HG03139 (cell line): ENCODE data around the gene FRMD3.
"Not testable (repeated sequence)": the region's sequence is repeated elsewhere in the genome, so short reads cannot be mapped to it uniquely, and the experiment has no call there.

ENCODE experiments used
- ATAC-seq: cut with Tn5 transposase; IDR thresholded peaks from one replicate; pipeline ENCODE4 v1.9.1; 2021; ENCODE audit not compliant: unreplicated experiment

FRMD3 gene

GRCh38 chr9:83523684-83524083 is 14.5 kb downstream of the FRMD3 start:
- no peak for ATAC-seq

- no peak for ATAC-seq
Observed at GRCh38 chr9:83521411-83521810, 16.8 kb downstream of the FRMD3 start.

- no peak for ATAC-seq
Observed at GRCh38 chr9:83521011-83521410, 17.2 kb downstream of the FRMD3 start.

- ATAC-seq: no peak
Observed at GRCh38 chr9:83520292-83520691, 17.9 kb downstream of the FRMD3 start.

- not testable (repeated sequence) for ATAC-seq
Observed at GRCh38 chr9:83517980-83518379, 20.2 kb downstream of the FRMD3 start.

- ATAC-seq: no peak
Observed at GRCh38 chr9:83514767-83515166, 23.4 kb downstream of the FRMD3 start.

- no peak for ATAC-seq
Observed at GRCh38 chr9:83512621-83513020, 25.6 kb downstream of the FRMD3 start.

- peak; percentile 90 for ATAC-seq
Observed at GRCh38 chr9:83511051-83511450, 27.1 kb downstream of the FRMD3 start.

GRCh38 chr9:83509402-83509801 is 28.8 kb downstream of the FRMD3 start:
- no peak for ATAC-seq

GRCh38 chr9:83508067-83508466 is 30.1 kb downstream of the FRMD3 start:
- no peak for ATAC-seq

- ATAC-seq: no peak
Observed at GRCh38 chr9:83505282-83505681, 32.9 kb downstream of the FRMD3 start.

- ATAC-seq: no peak
Observed at GRCh38 chr9:83503866-83504265, 34.3 kb downstream of the FRMD3 start.

- no peak for ATAC-seq
Observed at GRCh38 chr9:83501565-83501964, 36.6 kb downstream of the FRMD3 start.

- ATAC-seq: no peak
Observed at GRCh38 chr9:83497441-83497840, 40.8 kb downstream of the FRMD3 start.

GRCh38 chr9:83491995-83492394 is 46.2 kb downstream of the FRMD3 start:
- ATAC-seq: no peak

GRCh38 chr9:83491413-83491812 is 46.8 kb downstream of the FRMD3 start:
- no peak for ATAC-seq

GRCh38 chr9:83489961-83490360 is 48.2 kb downstream of the FRMD3 start:
- no peak for ATAC-seq

GRCh38 chr9:83484990-83485389 is 53.2 kb downstream of the FRMD3 start:
- ATAC-seq: no peak

- ATAC-seq: no peak
Observed at GRCh38 chr9:83483223-83483622, 55.0 kb downstream of the FRMD3 start.

GRCh38 chr9:83479765-83480164 is 58.4 kb downstream of the FRMD3 start:
- ATAC-seq: no peak

GRCh38 chr9:83477571-83477970 is 60.6 kb downstream of the FRMD3 start:
- ATAC-seq: no peak

- no peak for ATAC-seq
Observed at GRCh38 chr9:83477120-83477519, 61.1 kb downstream of the FRMD3 start.

GRCh38 chr9:83476513-83476912 is 61.7 kb downstream of the FRMD3 start:
- no peak for ATAC-seq

- ATAC-seq: no peak
Observed at GRCh38 chr9:83475741-83476140, 62.5 kb downstream of the FRMD3 start.
